Nephron (organoid): ENCODE results near the gene ZG16B.

Source experiments
- H3K27ac Mint-ChIP-seq, 3 experiments: 2 replicates each; pipeline ENCODE4 v1.8.0; 2020; ENCODE audit warnings: mixed read lengths in 3 of 3, mild to moderate bottlenecking in 2 of 3, moderate library complexity in 1 of 3
- H3K27me3 Mint-ChIP-seq: 2 replicates; pipeline ENCODE4 v1.8.0; 2021; ENCODE audit warnings: low read depth, mild to moderate bottlenecking, moderate library complexity, mixed read lengths
- H3K36me3 Mint-ChIP-seq: 2 replicates; pipeline ENCODE4 v1.8.0; 2020; ENCODE audit warnings: low read depth, mixed read lengths
- H3K4me1 Mint-ChIP-seq: 2 replicates; pipeline ENCODE4 v1.8.0; 2020; ENCODE audit warnings: mixed read lengths
- H3K4me3 Mint-ChIP-seq, 3 experiments: 2 replicates each; pipeline ENCODE4 v1.8.0; 2020; ENCODE audit warnings: mild to moderate bottlenecking in 3 of 3, mixed read lengths in 3 of 3, moderate library complexity in 2 of 3
- H3K9me3 Mint-ChIP-seq: 2 replicates; pipeline ENCODE4 v1.8.0; 2020; ENCODE audit warnings: mixed read lengths
- TF ChIP-seq, protein P1 (sequence below), 3 experiments: fragments of 200-600 bp; sonication (generic); IDR thresholded peaks; one replicate each; pipeline ENCODE4 v1.5.0; 2021; ENCODE audit warnings: antibody characterized with exemption in 3 of 3; ENCODE audit not compliant: unreplicated experiment in 3 of 3

ZG16B gene

DNA sequence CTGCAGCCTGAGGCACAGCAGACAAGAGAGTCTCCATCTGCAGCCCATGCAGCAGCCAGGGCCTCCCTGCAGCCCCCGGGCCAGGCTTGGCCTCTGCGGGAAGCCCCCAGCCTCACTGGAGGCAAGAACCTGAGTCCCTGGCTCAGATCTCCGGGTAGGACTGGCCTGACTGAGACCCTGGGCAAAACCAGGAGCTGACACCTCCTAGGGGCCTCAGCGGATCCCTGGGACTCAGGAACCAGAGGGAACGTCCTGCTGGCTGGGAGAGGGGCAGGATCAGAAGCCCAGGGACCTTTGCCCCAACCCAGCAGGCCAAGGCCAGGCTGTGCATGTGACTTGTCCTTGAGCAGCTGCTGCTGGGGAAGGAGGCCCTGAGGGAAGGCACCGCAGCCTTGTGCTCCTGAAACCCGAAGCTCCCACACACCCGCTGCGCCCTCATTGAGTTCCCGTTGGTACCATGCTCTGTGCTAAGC, 14.8 kb upstream of the ZG16B start:
- Mint-ChIP-seq H3K27ac (no peak overlapping the region), H3K36me3 (no peaks in the 10 kb centered on the region), H3K27me3 (peaks cover 15% of the 10 kb centered on the region), H3K4me3 (no peak overlapping the region), H3K9me3 (peaks cover under 1% of the 10 kb centered on the region), H3K4me1 (no peaks in the 10 kb centered on the region)
- TF ChIP-seq, protein P1, sequence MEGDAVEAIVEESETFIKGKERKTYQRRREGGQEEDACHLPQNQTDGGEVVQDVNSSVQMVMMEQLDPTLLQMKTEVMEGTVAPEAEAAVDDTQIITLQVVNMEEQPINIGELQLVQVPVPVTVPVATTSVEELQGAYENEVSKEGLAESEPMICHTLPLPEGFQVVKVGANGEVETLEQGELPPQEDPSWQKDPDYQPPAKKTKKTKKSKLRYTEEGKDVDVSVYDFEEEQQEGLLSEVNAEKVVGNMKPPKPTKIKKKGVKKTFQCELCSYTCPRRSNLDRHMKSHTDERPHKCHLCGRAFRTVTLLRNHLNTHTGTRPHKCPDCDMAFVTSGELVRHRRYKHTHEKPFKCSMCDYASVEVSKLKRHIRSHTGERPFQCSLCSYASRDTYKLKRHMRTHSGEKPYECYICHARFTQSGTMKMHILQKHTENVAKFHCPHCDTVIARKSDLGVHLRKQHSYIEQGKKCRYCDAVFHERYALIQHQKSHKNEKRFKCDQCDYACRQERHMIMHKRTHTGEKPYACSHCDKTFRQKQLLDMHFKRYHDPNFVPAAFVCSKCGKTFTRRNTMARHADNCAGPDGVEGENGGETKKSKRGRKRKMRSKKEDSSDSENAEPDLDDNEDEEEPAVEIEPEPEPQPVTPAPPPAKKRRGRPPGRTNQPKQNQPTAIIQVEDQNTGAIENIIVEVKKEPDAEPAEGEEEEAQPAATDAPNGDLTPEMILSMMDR (IDR thresholded peaks at IDR 0.05; ENCODE audit: unreplicated experiment in 3 of 3) = no peak

DNA sequence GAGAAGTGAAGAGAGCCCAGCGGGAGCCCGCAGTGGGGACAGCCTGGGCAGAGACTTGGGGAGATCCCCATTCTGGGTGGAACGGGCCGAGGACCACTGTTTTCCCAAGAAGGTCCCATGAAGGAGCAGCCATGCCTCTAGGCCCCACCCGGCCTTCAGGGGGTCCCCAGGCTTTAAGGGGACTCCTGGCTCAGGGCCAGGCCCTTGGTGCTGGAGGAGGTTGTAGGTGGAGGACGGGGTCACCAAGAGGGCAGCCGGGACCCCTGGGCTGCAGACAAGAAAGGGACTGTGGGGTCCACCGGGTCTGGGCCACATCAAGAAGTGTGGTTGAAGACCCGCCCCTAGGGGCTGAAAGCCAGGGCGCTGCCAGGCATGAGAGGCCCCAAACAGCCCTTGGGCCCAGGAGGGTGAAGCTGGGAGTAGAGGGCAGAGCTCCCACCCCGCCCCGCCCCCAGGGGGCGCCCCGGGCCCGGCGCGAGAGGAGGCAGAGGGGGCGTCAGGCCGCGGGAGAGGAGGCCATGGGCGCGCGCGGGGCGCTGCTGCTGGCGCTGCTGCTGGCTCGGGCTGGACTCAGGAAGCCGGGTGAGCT, 13.3 kb upstream of the ZG16B start, which contains the start of gene PRSS21:
PRSS21 (plus strand) TSS at position 487 of the 589 bp plus-strand sequence; CDS start at position 519, 32 bp downstream.
- H3K27me3 Mint-ChIP-seq = peaks cover 4% of the 10 kb centered on the region

DNA sequence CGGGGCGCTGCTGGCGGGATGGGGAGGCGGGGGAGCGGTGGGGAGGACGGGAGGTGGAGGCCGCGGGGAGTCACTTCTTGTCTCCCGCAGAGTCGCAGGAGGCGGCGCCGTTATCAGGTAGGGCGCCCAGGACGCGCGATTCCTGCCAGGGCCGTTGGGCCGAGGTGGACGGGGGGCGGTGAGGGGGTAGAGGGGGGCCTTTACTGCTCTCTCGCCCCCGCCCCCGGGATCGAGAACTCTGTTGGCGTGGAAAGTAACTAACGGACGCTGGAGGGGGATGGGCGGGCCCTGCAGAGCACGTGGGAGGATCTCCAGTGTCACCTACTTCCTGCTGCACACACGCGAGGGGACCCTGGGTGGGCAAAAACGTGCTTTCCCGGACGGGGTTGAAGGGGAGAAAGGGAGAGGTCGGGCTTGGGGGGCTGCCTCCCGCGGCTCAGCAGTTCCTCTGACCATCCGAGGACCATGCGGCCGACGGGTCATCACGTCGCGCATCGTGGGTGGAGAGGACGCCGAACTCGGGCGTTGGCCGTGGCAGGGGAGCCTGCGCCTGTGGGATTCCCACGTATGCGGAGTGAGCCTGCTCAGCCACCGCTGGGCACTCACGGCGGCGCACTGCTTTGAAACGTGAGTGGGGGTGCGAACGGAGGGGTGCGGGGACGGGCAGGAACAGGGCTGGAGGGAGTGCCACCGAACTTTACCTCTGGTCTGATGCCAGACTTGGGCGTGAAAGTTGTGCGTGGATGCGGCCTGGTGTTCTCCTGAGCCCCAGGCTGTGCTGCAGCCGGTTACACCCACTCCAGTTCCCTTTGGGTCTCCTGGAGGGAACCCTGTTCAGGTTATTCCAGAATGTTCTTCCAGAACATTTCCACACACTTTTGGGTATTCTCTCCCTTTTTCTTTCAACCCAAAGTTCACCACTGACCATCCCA, 12.5 kb upstream of the ZG16B start:
- Mint-ChIP-seq H3K4me1 (no peaks in the 10 kb centered on the region), H3K9me3 (no peaks in the 10 kb centered on the region), H3K27ac (no peak overlapping the region), H3K36me3 (no peaks in the 10 kb centered on the region), H3K27me3 (peaks cover 4% of the 10 kb centered on the region), H3K4me3 (no peak overlapping the region)
- TF ChIP-seq, protein P1 (IDR thresholded peaks at IDR 0.05; ENCODE audit: unreplicated experiment in 3 of 3) = no peak

More for the DNA sequence above, 13.3 kb upstream of the ZG16B start, which contains the start of gene PRSS21:
- TF ChIP-seq, protein P1 (IDR thresholded peaks at IDR 0.05; ENCODE audit: unreplicated experiment in 3 of 3) = no peak
- Mint-ChIP-seq H3K4me1 (no peaks in the 10 kb centered on the region), H3K4me3 (no peak within 1 kb of the TSS), H3K9me3 (no peaks in the 10 kb centered on the region), H3K36me3 (no peaks in the 10 kb centered on the region), H3K27ac (no peak within 1 kb of the TSS)

DNA sequence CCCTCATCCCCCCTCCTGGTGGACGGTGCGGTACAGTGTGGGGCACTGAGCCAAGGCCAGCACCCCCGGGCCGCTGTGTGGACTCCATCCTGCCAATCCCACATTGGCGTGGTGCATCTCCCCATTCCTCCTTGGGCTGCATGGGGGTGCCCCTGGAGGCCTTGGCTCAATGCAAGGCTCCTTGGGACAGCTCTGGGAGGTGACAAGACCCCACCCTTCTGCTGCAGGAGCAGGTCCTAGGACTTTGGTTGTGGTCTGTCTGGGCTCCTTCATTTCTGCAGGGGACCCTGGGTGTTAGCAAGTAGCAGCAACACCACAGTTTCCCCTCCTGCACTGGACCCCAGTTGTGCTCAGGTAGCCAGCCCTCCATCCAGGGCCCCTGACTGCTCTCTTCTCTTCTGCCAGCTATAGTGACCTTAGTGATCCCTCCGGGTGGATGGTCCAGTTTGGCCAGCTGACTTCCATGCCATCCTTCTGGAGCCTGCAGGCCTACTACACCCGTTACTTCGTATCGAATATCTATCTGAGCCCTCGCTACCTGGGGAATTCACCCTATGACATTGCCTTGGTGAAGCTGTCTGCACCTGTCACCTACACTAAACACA, 11.7 kb upstream of the ZG16B start:
- Mint-ChIP-seq H3K27me3 (peaks cover 4% of the 10 kb centered on the region), H3K36me3 (no peaks in the 10 kb centered on the region), H3K4me1 (no peaks in the 10 kb centered on the region), H3K27ac (no peak overlapping the region), H3K4me3 (no peak overlapping the region), H3K9me3 (no peaks in the 10 kb centered on the region)
- TF ChIP-seq, protein P1 (IDR thresholded peaks at IDR 0.05; ENCODE audit: unreplicated experiment in 3 of 3) = no peak

DNA sequence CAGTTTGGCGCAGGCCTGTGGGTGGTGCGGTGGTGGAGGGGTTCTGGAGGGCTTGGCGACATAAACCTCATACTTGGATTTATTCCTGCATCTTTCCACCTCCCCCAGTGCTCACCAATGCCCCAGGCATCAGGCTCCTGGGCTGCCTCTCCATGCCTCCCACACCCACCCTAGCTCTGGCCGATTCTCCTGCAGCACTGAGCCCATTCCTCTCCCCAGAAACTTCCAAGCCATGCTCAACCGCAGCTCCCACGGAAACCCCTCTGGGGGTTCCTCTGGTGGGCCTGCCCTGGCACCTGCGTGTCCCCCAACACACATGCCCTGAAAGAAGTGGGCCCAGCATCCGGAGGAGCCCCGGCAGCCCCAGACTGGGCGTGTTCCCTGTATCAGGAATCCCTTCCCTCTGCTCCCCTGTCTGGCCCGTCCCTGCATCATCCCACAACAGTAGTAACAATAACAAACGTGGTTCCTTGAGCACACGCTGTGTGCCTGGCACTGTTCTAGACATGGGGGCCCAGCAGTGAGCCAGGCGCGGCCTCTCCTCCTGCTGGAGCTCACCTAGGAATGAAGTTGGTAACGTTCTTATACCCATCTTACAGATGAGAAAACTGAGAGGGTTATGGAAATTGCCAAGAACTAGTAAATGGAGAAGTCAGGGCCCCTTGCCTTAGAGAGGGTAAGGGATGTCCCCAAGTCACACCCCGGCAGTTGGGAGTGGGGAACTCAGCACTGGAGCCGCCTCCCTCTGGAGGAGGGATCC, 10.7 kb upstream of the ZG16B start:
- H3K4me1 Mint-ChIP-seq = no peaks in the 10 kb centered on the region
- no peak overlapping the region for H3K27ac Mint-ChIP-seq
- no peak overlapping the region for H3K4me3 Mint-ChIP-seq
- no peaks in the 10 kb centered on the region for H3K9me3 Mint-ChIP-seq
- H3K36me3 Mint-ChIP-seq = no peaks in the 10 kb centered on the region
- TF ChIP-seq, protein P1 (IDR thresholded peaks at IDR 0.05; ENCODE audit: unreplicated experiment in 3 of 3) = no peak
- H3K27me3 Mint-ChIP-seq = peaks cover 4% of the 10 kb centered on the region
